ENCODE measurements around the gene CPED1.

GRCh38 chr7:121198502-121198901 lies 210.0 kb downstream of the CPED1 start:
- TF ChIP-seq FOXP2 (optimal IDR thresholded peaks at IDR 0.05; ENCODE audit: control extremely low read depth, extremely low read length, insufficient read depth), result no peak
- TF ChIP-seq EZH2 (IDR thresholded peaks at IDR 0.05), result no peak
- TF ChIP-seq POLR2AphosphoS5 (IDR thresholded peaks at IDR 0.05; ENCODE audit: borderline replicate concordance, low read depth, low read length), result no peak
